HepG2 (cell line): Measurements from ENCODE around the gene LTA. TPM values are rescaled to one million over a fixed set of nuclear protein-coding genes. Genes with fewer than 3 reads are reported as not detected.

Experiments used
- ATF4 ChIP-seq, 2 experiments: fragments of 450-650 bp in 1 of 2; sonication (generic) in 1 of 2; formaldehyde crosslinking; IDR thresholded peaks; 2 replicates each; pipeline versions ENCODE4 v1.5.0 to v1.8.0; 2020 to 2022; ENCODE audit warnings: mild to moderate bottlenecking in 1 of 2, missing genetic modification reagents in 1 of 2
- CAMTA2 ChIP-seq: sonication (generic); formaldehyde crosslinking; IDR thresholded peaks from 2 replicates; pipeline ENCODE4 v1.4.0; 2020; ENCODE audit warnings: mild to moderate bottlenecking, missing genetic modification reagents, borderline replicate concordance
- GTF2F1 ChIP-seq: fragments of 150-350 bp; IDR thresholded peaks from 2 replicates; pipeline ENCODE4 v1.6.1; 2014; ENCODE audit warnings: low read length
- JUND ChIP-seq: sonication (generic); formaldehyde crosslinking; IDR thresholded peaks from 2 replicates; pipeline ENCODE4 v1.8.0; 2022; ENCODE audit warnings: mild to moderate bottlenecking, missing genetic modification reagents
- KDM4B ChIP-seq: sonication (generic); formaldehyde crosslinking; IDR thresholded peaks from 2 replicates; pipeline ENCODE4 v1.4.0; 2020; ENCODE audit warnings: missing genetic modification reagents
- PHF5A ChIP-seq: IDR thresholded peaks from one replicate; pipeline ENCODE4 v1.6.1; 2018; ENCODE audit warnings: low read depth, missing genetic modification reagents; ENCODE audit not compliant: unreplicated experiment
- PRPF4 ChIP-seq: fragments of 200-400 bp; formaldehyde crosslinking; IDR thresholded peaks from 2 replicates; pipeline ENCODE4 v1.6.1; 2016; ENCODE audit warnings: low read length, low read depth; ENCODE audit not compliant: poor library complexity, severe bottlenecking
- RBM22 ChIP-seq: fragments of 200-400 bp; formaldehyde crosslinking; optimal IDR thresholded peaks from 2 replicates; pipeline ENCODE3; 2017; ENCODE audit warnings: mild to moderate bottlenecking, low read length, moderate library complexity
- STAT5B ChIP-seq: sonication (generic); formaldehyde crosslinking; IDR thresholded peaks from 2 replicates; pipeline ENCODE4 v1.4.0; 2020; ENCODE audit warnings: missing genetic modification reagents
- THAP7 ChIP-seq: sonication (generic); formaldehyde crosslinking; IDR thresholded peaks from 2 replicates; pipeline ENCODE4 v1.8.1; 2023; ENCODE audit warnings: mild to moderate bottlenecking, missing genetic modification reagents
- TOE1 ChIP-seq: sonication (generic); formaldehyde crosslinking; IDR thresholded peaks from 2 replicates; pipeline ENCODE4 v1.4.0; 2020; ENCODE audit warnings: mild to moderate bottlenecking, missing genetic modification reagents
- ZNF207 ChIP-seq: fragments of 450-650 bp; IDR thresholded peaks from 2 replicates; pipeline ENCODE4 v1.6.1; 2016; ENCODE audit warnings: antibody characterized with exemption, borderline replicate concordance
- ZNF264 ChIP-seq: sonication (generic); formaldehyde crosslinking; IDR thresholded peaks from 2 replicates; pipeline ENCODE4 v1.4.0; 2020; ENCODE audit warnings: missing genetic modification reagents
- ZNF644 ChIP-seq: IDR thresholded peaks from 2 replicates; pipeline ENCODE4 v1.6.1; 2016; ENCODE audit warnings: low read depth
- ZNF674 ChIP-seq: sonication (generic); formaldehyde crosslinking; IDR thresholded peaks from 2 replicates; pipeline ENCODE4 v1.5.0; 2020; ENCODE audit warnings: low read depth, mild to moderate bottlenecking, missing genetic modification reagents
- ZNF687 ChIP-seq: sonication (generic); formaldehyde crosslinking; IDR thresholded peaks from 2 replicates; pipeline ENCODE4 v1.5.1; 2020; ENCODE audit warnings: mild to moderate bottlenecking, missing genetic modification reagents, moderate library complexity
- polyA plus RNA-seq, 8 experiments: library from polyadenylated mRNA; depleted of rRNA in 3 of 8; stranded (reverse) in 7 of 8; unstranded in 1 of 8; fragments of >200 nt; fragmentation: Illumina TruSeq in 4 of 8; extraction: Trizol in 4 of 8; gene quantifications; 2 replicates each; pipeline versions ENCODE4 v1.2.1 to v1.2.3, GENCODE V29; 2011 to 2016; ENCODE audit warnings: low read depth in 4 of 8, missing spikeins in 1 of 8, mixed read lengths in 1 of 8; ENCODE audit not compliant: insufficient read depth in 1 of 8
- total RNA-seq, 5 experiments: library from RNA; depleted of rRNA; stranded (reverse); fragments of >200 nt; fragmentation: Illumina TruSeq; extraction: Trizol; gene quantifications; 2 replicates each; pipeline ENCODE4 v1.2.3, GENCODE V29; 2016; ENCODE audit warnings: low read depth in 1 of 5
- TF ChIP-seq, protein P1 (sequence below), 2 experiments: sonication (generic) in 1 of 2; formaldehyde crosslinking in 1 of 2; IDR thresholded peaks; 2 replicates each; pipeline versions ENCODE4 v1.4.0 to v1.6.1; 2016 to 2020; ENCODE audit warnings: borderline replicate concordance in 1 of 2, low read depth in 1 of 2, mild to moderate bottlenecking in 1 of 2, missing genetic modification reagents in 1 of 2
- TF ChIP-seq, protein P2 (sequence below): sonication (generic); formaldehyde crosslinking; IDR thresholded peaks from 2 replicates; pipeline ENCODE4 v1.5.0; 2020; ENCODE audit warnings: missing genetic modification reagents, mild to moderate bottlenecking, borderline replicate concordance

LTA gene
- total and polyA plus RNA-seq, 2 of the 13 experiments (the other 11 are each of a cell fraction or from before 2014, with no cell fraction given), result 0.09 TPM; not detected in 1

GRCh38 chr6:31534011-31534410 lies 38.1 kb upstream of the LTA start (continued):
- TF ChIP-seq ZNF674 (CRISPR knock-in tag) (no peak), THAP7 (CRISPR knock-in tag) (no peak), CAMTA2 (CRISPR knock-in tag) (no peak), ZNF644 (no peak), PHF5A (CRISPR knock-in tag) (peak; percentile 8), ATF4 (CRISPR knock-in tag; IDR thresholded peaks at IDR 0.05) (no peak), ZNF264 (no peak), KDM4B (CRISPR knock-in tag) (no peak), RBM22 (peak; percentile 6), TOE1 (CRISPR knock-in tag) (no peak), ZNF207 (no peak), GTF2F1 (no peak), ZNF687 (CRISPR knock-in tag) (no peak), STAT5B (CRISPR knock-in tag) (no peak), JUND (CRISPR knock-in tag) (no peak), PRPF4 (no peak)
- TF ChIP-seq, protein P1, sequence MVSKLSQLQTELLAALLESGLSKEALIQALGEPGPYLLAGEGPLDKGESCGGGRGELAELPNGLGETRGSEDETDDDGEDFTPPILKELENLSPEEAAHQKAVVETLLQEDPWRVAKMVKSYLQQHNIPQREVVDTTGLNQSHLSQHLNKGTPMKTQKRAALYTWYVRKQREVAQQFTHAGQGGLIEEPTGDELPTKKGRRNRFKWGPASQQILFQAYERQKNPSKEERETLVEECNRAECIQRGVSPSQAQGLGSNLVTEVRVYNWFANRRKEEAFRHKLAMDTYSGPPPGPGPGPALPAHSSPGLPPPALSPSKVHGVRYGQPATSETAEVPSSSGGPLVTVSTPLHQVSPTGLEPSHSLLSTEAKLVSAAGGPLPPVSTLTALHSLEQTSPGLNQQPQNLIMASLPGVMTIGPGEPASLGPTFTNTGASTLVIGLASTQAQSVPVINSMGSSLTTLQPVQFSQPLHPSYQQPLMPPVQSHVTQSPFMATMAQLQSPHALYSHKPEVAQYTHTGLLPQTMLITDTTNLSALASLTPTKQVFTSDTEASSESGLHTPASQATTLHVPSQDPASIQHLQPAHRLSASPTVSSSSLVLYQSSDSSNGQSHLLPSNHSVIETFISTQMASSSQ (IDR thresholded peaks at IDR 0.05; ENCODE audit: low read depth), result no peak
- TF ChIP-seq, protein P1 (CRISPR knock-in tag; IDR thresholded peaks at IDR 0.05; ENCODE audit: borderline replicate concordance), result no peak
- TF ChIP-seq, protein P2, sequence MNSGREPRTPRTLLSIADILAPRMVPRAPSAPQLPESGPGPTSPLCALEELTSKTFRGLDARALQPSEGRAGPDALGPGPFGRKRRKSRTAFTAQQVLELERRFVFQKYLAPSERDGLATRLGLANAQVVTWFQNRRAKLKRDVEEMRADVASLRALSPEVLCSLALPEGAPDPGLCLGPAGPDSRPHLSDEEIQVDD (CRISPR knock-in tag), result no peak
